ENCODE measurements around the gene HNRNPU. TPM values are rescaled to one million over a fixed set of nuclear protein-coding genes. Genes with fewer than 3 reads are reported as not detected.

The HNRNPU gene
- total and polyA plus RNA-seq, 2 of the 13 experiments (the other 11 are each of a cell fraction or from before 2014, with no cell fraction given) = 101 to 508 TPM

GRCh38 chr1:244817415-244817894, 46.9 kb downstream of the HNRNPU start (continued):
- TF ChIP-seq ZNF629 (CRISPR knock-in tag; conservative IDR thresholded peaks at IDR 0.05) (0 out of 2 replicates have a peak, but pooled peaks have one; percentile 22), MED13 (CRISPR knock-in tag; IDR thresholded peaks at IDR 0.05) (no peak), POGZ (CRISPR knock-in tag; IDR thresholded peaks at IDR 0.05) (peak; percentile 71), HBP1 (CRISPR knock-in tag; IDR thresholded peaks at IDR 0.05; ENCODE audit: low read depth) (no peak), TERF1 (CRISPR knock-in tag; IDR thresholded peaks at IDR 0.05) (no peak), ZSCAN29 (CRISPR knock-in tag; conservative IDR thresholded peaks at IDR 0.05) (no peak), ZBTB38 (CRISPR knock-in tag; IDR thresholded peaks at IDR 0.05) (peak; percentile 98), JUNB (CRISPR knock-in tag; IDR thresholded peaks at IDR 0.05; ENCODE audit: borderline replicate concordance) (no peak), FOXK2 (IDR thresholded peaks at IDR 0.05) (no peak), SMARCE1 (IDR thresholded peaks at IDR 0.05; ENCODE audit: borderline replicate concordance) (no peak), ZNF589 (CRISPR knock-in tag; conservative IDR thresholded peaks at IDR 0.05) (no peak), GFI1 (CRISPR knock-in tag; IDR thresholded peaks at IDR 0.05; ENCODE audit: borderline replicate concordance) (no peak), ZNF772 (CRISPR knock-in tag; IDR thresholded peaks at IDR 0.05) (0 out of 2 replicates have a peak, but pooled peaks have one; percentile 46), KAT8 (CRISPR knock-in tag; IDR thresholded peaks at IDR 0.05) (peak; percentile 61; the same call in 1 of the 2 replicates), ZNF670 (CRISPR knock-in tag; IDR thresholded peaks at IDR 0.05; ENCODE audit: borderline replicate concordance) (no peak), ZNF441 (CRISPR knock-in tag; IDR thresholded peaks at IDR 0.05; ENCODE audit: borderline replicate concordance) (peak; percentile 98), DMAP1 (CRISPR knock-in tag; IDR thresholded peaks at IDR 0.05) (peak; percentile 84), NCOA2 (CRISPR knock-in tag; IDR thresholded peaks at IDR 0.05) (peak; percentile 59), BCLAF1 (IDR thresholded peaks at IDR 0.05) (no peak), ZBTB26 (CRISPR knock-in tag; IDR thresholded peaks at IDR 0.05; ENCODE audit: borderline replicate concordance) (0 out of 2 replicates have a peak, but pooled peaks have one; percentile 46), ZNF644 (CRISPR knock-in tag; IDR thresholded peaks at IDR 0.05; ENCODE audit: low read depth) (peak; percentile 63), BCL6 (CRISPR knock-in tag; IDR thresholded peaks at IDR 0.05) (no peak)
- TF ChIP-seq, protein P1, sequence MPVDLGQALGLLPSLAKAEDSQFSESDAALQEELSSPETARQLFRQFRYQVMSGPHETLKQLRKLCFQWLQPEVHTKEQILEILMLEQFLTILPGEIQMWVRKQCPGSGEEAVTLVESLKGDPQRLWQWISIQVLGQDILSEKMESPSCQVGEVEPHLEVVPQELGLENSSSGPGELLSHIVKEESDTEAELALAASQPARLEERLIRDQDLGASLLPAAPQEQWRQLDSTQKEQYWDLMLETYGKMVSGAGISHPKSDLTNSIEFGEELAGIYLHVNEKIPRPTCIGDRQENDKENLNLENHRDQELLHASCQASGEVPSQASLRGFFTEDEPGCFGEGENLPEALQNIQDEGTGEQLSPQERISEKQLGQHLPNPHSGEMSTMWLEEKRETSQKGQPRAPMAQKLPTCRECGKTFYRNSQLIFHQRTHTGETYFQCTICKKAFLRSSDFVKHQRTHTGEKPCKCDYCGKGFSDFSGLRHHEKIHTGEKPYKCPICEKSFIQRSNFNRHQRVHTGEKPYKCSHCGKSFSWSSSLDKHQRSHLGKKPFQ (CRISPR knock-in tag; IDR thresholded peaks at IDR 0.05; ENCODE audit: insufficient replicate concordance) = no peak
- TF ChIP-seq, protein P2, sequence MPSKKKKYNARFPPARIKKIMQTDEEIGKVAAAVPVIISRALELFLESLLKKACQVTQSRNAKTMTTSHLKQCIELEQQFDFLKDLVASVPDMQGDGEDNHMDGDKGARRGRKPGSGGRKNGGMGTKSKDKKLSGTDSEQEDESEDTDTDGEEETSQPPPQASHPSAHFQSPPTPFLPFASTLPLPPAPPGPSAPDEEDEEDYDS (CRISPR knock-in tag; IDR thresholded peaks at IDR 0.05) = no peak; the same call in 1 of the 2 replicates

Measured in HepG2 (cell line).